ENCODE measurements around the gene OR51M1. TPM values are rescaled to one million over a fixed set of nuclear protein-coding genes. Genes with fewer than 3 reads are reported as not detected.

OR51M1 gene
- polyA plus RNA-seq, 3 donors, result not detected

DNA sequence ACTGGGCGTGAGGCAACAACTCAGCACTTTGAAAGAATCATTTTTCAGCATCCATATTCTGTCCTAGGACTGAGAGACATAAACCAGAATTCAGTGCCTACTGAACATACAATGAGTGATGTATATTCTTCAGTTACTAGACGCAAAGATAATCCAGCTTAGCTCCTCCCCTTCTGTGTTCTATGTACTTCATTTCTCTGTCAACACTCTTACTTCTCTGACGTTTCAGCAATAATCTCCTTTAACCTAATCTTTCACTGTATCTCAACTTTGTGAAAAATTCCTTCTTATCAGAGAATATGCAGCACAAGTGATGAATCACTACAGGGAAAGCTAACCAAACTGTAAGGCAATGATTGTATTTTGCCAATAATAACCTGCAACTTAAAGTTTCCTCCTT, 37.8 kb upstream of the OR51M1 start:
- Histone ChIP-seq H3K9ac (ENCODE audit: insufficient read depth, low read length, poor library complexity, severe bottlenecking) (no peak overlapping the region), H3K4me3 (replicated peaks in 1 of 3; ENCODE audit: low read depth in 2 of 3, low read length in 3 of 3) (no peak overlapping the region), H4K20me1 (ENCODE audit: insufficient read depth, low read length) (no peaks in the 10 kb centered on the region), H2AFZ (ENCODE audit: insufficient read depth, low read depth, low read length, poor library complexity, severe bottlenecking) (no peak overlapping the region), H3K4me2 (replicated peaks; ENCODE audit: extremely low read depth, low read length, poor library complexity, severe bottlenecking) (no peak overlapping the region), H3K79me2 (ENCODE audit: insufficient read depth, low read length) (no peaks in the 10 kb centered on the region), H3K9me3 (replicated peaks in 1 of 2; ENCODE audit: control insufficient read depth in 1 of 2, insufficient read depth in 1 of 2, low read length in 2 of 2) (no peaks in the 10 kb centered on the region), H3K4me1 (ENCODE audit: control insufficient read depth in 1 of 2, insufficient read depth in 2 of 2, low read length in 2 of 2) (no peaks in the 10 kb centered on the region), H3K36me3 (replicated peaks in 1 of 2; ENCODE audit: control insufficient read depth in 1 of 2, insufficient read depth in 2 of 2, low read length in 2 of 2) (no peaks in the 10 kb centered on the region), H3K27ac (ENCODE audit: low read depth in 1 of 2, low read length in 2 of 2) (no peak overlapping the region), H3K27me3 (ENCODE audit: control insufficient read depth in 2 of 2, insufficient read depth in 2 of 2, low read length in 2 of 2) (no peaks in the 10 kb centered on the region)
- no peak overlapping the region for H3K27ac Mint-ChIP-seq
- H3K9me3 Mint-ChIP-seq, result peaks cover 0 to 5% (median 1%) of the 10 kb centered on the region in 7 donors
- no peaks in the 10 kb centered on the region for H3K4me1 Mint-ChIP-seq
- TF ChIP-seq, protein P1, sequence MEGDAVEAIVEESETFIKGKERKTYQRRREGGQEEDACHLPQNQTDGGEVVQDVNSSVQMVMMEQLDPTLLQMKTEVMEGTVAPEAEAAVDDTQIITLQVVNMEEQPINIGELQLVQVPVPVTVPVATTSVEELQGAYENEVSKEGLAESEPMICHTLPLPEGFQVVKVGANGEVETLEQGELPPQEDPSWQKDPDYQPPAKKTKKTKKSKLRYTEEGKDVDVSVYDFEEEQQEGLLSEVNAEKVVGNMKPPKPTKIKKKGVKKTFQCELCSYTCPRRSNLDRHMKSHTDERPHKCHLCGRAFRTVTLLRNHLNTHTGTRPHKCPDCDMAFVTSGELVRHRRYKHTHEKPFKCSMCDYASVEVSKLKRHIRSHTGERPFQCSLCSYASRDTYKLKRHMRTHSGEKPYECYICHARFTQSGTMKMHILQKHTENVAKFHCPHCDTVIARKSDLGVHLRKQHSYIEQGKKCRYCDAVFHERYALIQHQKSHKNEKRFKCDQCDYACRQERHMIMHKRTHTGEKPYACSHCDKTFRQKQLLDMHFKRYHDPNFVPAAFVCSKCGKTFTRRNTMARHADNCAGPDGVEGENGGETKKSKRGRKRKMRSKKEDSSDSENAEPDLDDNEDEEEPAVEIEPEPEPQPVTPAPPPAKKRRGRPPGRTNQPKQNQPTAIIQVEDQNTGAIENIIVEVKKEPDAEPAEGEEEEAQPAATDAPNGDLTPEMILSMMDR (IDR thresholded peaks at IDR 0.05), result no peak
- no peaks in the 10 kb centered on the region for H3K36me3 Mint-ChIP-seq
- no peak overlapping the region for H3K4me3 Mint-ChIP-seq
- WGBS (ENCODE audit: insufficient coverage), result 80% methylated on average over 1 of the region's 3 CpGs
- H3K27me3 Mint-ChIP-seq (ENCODE audit: low read depth in 3 of 3), result peaks cover 0 to 3% (median 0%) of the 10 kb centered on the region in 3 donors
- intact Hi-C loops (cut with micrococcal nuclease), result loop anchor here in 1 of 2 donors (5.0 kb wide), 1 partner anchor 279 kb away; the partner anchor contains the start of gene OR52E1
- DNase-seq, result no peak

DNA sequence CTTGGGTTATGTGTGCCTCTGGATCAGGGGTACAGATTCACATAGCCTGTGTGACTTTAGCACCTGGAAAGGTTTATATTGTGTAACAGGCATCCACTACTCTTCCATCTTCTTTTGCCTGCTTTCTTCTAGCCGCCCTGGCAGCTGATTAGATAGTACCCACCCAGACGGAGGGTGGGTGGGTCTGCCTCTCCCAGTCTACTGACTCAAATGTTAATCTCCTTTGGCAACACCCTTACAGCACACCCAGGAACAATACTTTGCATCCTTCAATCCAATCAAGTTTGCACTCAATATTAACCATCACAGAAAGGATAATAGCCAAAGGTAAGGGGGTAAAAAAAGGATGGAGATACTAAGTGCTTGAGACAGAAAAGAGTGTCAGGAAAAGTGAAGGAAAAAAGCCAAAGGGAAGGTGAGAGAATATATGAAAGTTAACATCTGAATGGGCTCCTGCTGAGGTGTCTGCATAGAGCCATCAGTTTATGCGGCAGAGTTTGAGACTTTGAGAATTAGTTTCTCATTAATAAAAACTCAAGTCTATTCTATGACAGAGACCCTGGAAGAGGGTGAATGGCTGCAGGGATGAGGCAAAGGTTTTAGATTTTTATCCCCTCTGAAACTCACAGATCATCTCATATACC, 34.9 kb upstream of the OR51M1 start:
- no peak overlapping the region for H3K9ac ChIP-seq (ENCODE audit: insufficient read depth, low read length, poor library complexity, severe bottlenecking)
- no peaks in the 10 kb centered on the region for H3K27me3 ChIP-seq (ENCODE audit: control insufficient read depth in 2 of 2, insufficient read depth in 2 of 2, low read length in 2 of 2)
- H3K36me3 ChIP-seq (replicated peaks in 1 of 2; ENCODE audit: control insufficient read depth in 1 of 2, insufficient read depth in 2 of 2, low read length in 2 of 2), result no peaks in the 10 kb centered on the region
- no peak overlapping the region for H3K4me2 ChIP-seq (replicated peaks; ENCODE audit: extremely low read depth, low read length, poor library complexity, severe bottlenecking)
- intact Hi-C loops (cut with micrococcal nuclease), result loop anchor here in 1 of 2 donors (5.0 kb wide), 1 partner anchor 281 kb away; the partner anchor contains the start of gene OR52E1
- no peak overlapping the region for H3K27ac ChIP-seq (ENCODE audit: low read depth in 1 of 2, low read length in 2 of 2)
- no peak for DNase-seq
- TF ChIP-seq, protein P1 (IDR thresholded peaks at IDR 0.05), result no peak
- Mint-ChIP-seq H3K4me1 (no peaks in the 10 kb centered on the region), H3K36me3 (no peaks in the 10 kb centered on the region), H3K27me3 (ENCODE audit: low read depth in 3 of 3) (peaks cover 0 to 1% (median 0%) of the 10 kb centered on the region in 3 donors), H3K9me3 (peaks cover 0 to 5% (median 0%) of the 10 kb centered on the region in 7 donors), H3K27ac (peak overlapping the region in 1 of 7 donors; percentile 12), H3K4me3 (peak overlapping the region in 1 of 2 donors; percentile 50)
- WGBS (ENCODE audit: insufficient coverage), result 100% methylated on average over 2 of the region's 3 CpGs
- no peak overlapping the region for H3K4me3 ChIP-seq (replicated peaks in 1 of 3; ENCODE audit: low read depth in 2 of 3, low read length in 3 of 3)
- no peak overlapping the region for H2AFZ ChIP-seq (ENCODE audit: insufficient read depth, low read depth, low read length, poor library complexity, severe bottlenecking)
- H4K20me1 ChIP-seq (ENCODE audit: insufficient read depth, low read length), result no peaks in the 10 kb centered on the region
- no peaks in the 10 kb centered on the region for H3K9me3 ChIP-seq (replicated peaks in 1 of 2; ENCODE audit: control insufficient read depth in 1 of 2, insufficient read depth in 1 of 2, low read length in 2 of 2)
- H3K79me2 ChIP-seq (ENCODE audit: insufficient read depth, low read length), result no peaks in the 10 kb centered on the region
- H3K4me1 ChIP-seq (ENCODE audit: control insufficient read depth in 1 of 2, insufficient read depth in 2 of 2, low read length in 2 of 2), result no peaks in the 10 kb centered on the region

Measured in CD14-positive monocyte (primary cell).